HG02588 (cell line): ENCODE measurements around the gene FABP1.

Experiments used
- ATAC-seq: cut with Tn5 transposase; IDR thresholded peaks from one replicate; pipeline ENCODE4 v1.9.1; 2021; ENCODE audit warnings: mild to moderate bottlenecking, moderate library complexity; ENCODE audit not compliant: unreplicated experiment

Gene FABP1

GRCh38 chr2:88139203-88139702 lies 11.4 kb upstream of the FABP1 start:
- ATAC-seq: no peak

DNA sequence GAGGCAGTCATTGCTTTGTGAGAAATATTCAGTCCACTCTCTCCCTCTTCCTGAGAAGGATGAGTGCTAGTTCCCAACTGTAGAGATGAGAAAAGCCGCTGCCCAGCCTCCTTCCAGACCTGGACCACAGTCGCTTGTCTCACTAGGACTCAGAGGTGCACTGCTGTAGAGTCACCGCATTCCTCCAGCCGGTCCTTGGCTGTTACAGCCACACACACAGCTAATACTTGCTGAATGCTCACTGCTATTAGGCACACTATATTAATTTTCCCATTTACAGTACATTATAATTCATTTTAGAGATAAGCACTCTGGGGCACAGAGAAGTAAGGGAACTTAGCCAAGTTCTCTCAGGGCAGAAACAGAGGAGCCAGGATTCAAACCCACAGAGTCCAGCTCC lies 10.0 kb upstream of the FABP1 start:
- no peak for ATAC-seq

DNA sequence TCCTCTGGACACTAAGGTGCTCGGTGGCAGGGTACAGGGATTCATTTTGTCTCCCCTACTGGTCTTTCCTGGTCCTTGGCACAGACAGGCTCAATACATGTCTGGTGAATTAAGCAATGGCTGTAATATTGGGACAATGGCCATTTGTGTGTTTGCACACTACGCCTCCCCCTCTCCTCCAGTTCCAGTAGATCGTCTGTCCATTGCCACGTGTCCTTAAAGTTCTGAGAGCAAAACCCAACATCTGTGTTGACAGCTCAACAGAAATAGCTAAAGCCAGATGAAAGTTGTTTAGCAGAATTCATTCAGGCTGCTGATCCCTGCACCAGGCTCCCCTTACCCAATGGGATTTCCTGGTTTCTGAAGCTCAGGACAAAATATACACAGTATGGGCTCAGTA lies 9.0 kb upstream of the FABP1 start:
- no peak for ATAC-seq

DNA sequence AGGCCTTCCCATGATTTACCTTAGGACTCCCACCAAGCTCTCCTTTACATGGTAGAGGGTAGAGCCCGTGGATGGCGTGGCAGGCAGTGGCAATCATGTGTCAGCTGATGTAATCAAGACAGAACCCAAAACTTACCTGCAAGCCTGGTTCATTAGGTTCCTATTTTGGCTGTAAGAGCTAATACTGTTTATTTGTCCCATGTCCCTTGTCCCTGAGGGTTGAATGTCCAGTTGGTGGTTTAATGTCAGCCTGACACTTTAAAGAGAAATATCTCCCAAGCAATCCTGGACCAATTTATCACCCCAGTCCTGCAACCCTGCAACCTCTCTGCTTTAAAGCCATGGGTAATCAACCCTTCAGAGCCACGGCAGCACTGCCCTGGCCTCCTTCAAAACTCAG lies 6.0 kb upstream of the FABP1 start:
- ATAC-seq: no peak

DNA sequence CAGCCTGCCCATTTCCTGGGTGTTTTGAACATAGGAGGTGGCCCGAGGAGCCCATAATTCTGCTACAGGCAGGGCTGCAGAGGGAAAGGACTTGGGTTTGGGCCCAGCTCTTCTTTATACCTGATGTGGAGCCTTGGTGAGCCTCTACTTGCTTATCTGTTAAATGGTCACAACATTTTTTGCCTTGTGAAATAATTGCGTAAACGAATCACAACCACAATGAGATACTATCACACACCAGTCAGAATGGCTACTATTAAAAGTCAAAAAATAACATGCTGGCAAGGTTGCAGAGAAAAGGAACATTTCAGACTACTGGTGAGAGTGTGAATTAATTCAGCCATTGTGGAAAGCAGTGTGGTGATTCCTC lies 4.1 kb upstream of the FABP1 start:
- ATAC-seq: no peak

DNA sequence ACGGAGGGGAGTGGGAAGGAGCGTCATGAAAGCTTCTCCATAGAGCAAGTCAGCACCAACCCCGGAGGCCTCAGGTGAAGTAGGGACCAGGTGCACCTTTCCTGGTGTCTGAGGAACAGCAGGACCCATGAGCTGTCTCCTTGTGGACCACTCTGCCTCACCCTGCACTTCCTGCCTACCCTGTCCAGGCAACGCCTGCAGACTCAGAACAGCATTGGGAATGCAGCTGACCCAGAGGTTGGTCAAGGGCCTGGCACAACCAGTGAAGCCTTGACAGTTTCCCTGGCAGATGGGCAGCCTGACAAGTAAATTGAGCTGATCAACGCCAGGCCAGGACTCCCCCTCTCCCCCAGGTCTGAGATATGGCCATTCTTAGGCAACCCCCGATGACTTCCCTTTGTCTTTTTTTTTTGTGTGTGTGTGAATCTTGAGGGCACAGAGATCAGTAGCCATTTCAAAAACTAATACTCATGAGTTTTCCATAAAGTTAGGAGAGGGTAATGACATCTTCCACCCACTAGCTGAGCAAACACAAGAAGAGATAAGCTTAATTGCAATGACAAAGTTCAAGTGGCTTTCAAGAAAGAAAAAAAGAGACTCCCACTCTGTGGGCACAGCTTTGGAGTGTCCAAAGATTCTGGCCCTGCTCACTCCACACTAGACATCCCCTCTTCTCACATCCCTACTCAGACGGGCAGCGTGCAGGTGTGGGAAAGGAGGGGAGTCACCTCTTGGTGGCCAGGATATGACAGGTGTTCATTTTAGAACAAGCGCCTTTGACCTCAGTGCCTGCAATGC lies 3.5 kb upstream of the FABP1 start:
- no peak for ATAC-seq

GRCh38 chr2:88129313-88129959 lies 1.6 kb upstream of the FABP1 start:
- no peak for ATAC-seq

GRCh38 chr2:88128654-88129312 lies 921 bp upstream of the FABP1 start:
- ATAC-seq: no peak

GRCh38 chr2:88127638-88127887 lies 299 bp downstream of the FABP1 start:
- ATAC-seq: no peak

DNA sequence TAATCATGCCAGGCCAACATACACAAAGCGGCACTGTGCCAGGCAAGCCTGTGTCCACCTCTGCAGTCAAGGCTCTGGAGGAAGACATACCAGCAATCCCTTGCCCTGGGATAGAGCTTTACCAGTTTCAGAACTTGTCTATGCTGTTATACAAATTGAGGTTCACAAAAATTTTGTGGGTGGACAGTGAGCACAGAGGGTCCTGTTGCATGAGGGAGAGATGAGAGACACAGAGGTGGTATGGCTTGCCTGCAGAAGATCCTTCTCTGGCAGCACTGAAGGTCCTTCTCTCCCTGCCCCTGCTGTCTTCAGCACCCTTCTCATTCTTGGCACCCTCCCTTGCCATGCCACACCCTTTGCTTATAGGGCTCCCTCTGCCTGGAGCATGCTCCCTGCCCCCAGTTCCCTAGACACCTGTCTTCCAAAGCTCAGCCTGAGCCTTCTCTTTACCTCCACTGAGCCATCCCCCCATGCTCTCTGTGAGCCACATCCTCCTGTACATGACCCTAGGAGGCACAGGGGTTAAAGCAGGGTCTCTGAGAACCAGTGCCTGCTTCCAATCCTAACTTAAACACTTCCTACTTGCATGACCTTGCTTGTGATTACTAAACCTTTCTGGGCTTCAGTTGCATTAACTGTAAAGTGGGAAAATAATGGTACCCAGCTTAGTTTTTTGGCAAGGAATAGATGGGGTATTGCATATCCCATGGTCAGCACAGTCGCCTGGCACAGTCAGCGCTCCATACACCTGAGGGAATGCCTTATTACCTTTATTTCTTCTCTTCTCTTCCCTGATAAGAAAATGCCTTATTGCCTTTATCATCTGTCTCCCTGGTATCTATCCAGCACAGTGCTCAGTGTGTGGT lies 857 bp downstream of the FABP1 start:
- ATAC-seq: no peak

DNA sequence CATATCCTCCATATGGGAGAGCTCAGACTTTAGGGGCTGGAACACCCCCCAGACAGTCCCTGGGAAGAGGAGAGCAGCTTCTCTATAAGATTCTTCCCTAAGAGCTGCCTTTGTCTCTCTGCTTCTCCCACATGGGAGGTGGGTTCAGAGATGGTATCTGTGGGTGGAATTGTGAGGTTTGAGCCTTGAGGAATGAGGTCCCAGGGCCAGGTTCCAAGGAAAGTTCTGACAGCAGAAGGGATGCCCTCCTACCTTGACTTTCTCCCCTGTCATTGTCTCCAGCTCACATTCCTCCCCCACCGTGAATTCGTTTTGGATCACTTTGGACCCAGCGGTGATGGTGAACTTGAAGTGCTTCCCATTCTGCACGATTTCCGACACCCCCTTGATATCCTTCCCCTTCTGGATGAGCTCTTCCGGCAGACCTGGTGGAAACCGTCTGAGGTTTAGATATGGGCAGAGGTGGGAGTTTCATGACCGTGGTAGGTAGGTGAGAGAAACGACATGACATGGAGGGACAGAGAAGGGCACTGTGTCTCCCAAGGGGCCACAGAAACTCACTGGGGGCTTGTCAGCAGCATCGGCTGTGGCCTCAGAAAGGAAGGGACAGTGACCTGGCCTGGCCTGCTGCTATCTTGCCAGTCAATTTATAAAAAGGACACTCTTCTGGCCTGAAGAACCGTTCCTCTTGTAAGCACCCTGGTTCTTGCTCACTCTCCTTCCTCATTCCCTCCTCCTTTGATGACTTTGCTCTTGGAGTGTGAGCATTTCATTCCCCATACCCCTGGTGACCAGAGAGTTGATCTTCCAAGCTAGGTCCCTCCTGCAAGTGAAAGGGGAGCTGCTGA lies 1.7 kb downstream of the FABP1 start:
- ATAC-seq: no peak

- no peak for ATAC-seq
Observed at GRCh38 chr2:88125344-88125923, 2.4 kb downstream of the FABP1 start.

DNA sequence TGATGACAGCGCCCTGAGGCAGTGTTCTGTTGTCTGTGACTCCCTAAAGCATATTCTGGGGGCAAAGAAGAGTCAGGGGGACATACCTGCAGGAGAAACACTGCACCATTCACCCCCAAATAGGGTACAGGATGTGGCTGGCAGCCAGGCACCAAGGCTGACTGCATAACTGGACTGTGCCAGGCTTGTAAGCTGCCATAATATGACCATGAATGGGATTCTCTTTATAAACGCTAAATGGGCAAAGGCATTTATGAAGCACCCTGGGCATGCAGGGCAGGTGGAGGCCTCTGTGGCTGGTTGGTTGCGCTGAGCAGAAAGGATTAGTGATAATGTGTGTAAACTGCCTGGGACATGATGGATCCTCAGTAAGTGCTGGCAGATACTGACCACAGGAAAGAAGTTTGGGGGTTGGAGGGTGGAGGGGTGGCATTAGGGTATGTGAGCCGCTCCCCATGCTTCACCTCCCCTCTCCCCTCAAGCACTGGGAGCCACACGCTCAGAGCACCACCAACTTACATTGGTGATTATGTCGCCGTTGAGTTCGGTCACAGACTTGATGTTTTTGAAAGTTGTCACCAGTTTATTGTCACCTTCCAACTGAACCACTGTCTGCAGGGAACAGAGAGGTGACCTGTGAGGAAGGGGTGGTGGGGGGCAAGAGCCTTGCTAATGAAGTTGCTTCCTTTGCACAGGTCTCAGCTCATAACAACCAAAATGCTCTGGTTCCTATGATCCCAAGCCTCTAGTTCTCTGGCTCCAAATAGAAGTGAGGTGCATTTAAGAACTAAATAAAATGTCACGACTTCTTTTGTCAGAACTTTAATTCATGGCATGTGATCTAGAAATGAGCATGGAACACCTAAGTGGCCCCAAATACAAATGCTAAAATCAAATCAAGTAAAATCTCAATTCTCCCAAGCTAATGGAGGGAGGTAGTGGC lies 3.6 kb downstream of the FABP1 start:
- ATAC-seq: no peak

GRCh38 chr2:88123164-88123974 lies 4.5 kb downstream of the FABP1 start:
- ATAC-seq: no peak

- no peak for ATAC-seq
Observed at GRCh38 chr2:88122141-88122884, 5.5 kb downstream of the FABP1 start.

- ATAC-seq: no peak
Observed at GRCh38 chr2:88121678-88122077, 6.2 kb downstream of the FABP1 start.

DNA sequence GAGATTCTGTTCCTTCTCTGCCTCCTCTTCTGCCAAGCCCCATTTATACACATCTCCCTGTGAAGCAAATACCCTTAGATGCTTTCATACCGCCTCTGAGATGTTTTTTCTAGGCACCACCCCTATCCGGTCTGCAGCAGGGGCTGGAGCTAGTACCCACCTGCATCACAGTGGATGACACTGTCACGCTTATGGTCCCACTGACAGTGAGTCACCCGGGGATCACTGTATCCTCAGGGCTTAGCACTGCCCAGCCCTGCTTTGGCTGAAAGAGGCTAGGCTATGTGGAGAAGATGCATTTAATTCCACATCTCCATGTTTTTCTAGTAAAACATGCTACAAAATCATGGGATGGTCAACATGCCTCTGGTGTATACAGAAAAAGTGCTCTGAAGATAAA lies 9.9 kb downstream of the FABP1 start:
- no peak for ATAC-seq
